ENCODE measurements around the gene DPH7. TPM values are rescaled to one million over a fixed set of nuclear protein-coding genes. Genes with fewer than 3 reads are reported as not detected.

DPH7 gene
- total RNA-seq, 1 donor from 2014 or later = 32.2 TPM

DNA sequence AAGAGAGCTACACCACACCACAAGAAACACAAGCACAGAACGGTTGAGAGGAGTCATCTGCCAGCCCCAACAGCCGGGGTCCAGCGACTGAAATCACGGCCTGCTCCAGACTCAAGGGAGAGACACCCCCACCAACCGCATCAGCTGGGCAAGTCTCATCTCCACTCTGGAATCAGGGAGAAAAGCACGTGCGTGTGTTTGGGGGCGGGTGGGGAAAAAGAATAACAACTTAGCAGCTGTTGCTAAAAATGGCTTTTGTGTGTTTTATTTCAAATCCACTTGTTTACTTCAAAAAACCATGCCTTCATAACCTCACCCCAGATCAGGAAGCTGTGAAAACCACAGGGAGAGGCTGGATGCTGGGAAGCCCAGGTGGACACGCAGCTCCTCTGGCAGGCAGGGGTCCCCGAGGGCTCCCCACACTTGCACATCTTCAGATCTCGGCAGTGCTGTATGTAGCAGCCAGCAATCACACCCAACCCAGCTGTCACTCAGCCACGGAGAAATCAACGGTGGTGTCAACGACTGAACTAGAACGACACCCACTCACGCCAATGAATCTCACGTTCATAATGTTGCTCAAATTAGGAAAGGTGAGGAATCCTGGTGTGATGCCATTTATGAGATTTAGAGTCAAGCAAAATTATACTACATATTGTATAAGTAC, 47.5 kb downstream of the DPH7 start:
- H3K36me3 Mint-ChIP-seq (ENCODE audit: low read depth, unreplicated experiment) = peaks cover 7% of the 10 kb centered on the region
- H3K9me3 Mint-ChIP-seq (ENCODE audit: unreplicated experiment) = no peaks in the 10 kb centered on the region
- H3K4me3 Mint-ChIP-seq (ENCODE audit: unreplicated experiment) = no peak overlapping the region
- TF ChIP-seq, protein P1, sequence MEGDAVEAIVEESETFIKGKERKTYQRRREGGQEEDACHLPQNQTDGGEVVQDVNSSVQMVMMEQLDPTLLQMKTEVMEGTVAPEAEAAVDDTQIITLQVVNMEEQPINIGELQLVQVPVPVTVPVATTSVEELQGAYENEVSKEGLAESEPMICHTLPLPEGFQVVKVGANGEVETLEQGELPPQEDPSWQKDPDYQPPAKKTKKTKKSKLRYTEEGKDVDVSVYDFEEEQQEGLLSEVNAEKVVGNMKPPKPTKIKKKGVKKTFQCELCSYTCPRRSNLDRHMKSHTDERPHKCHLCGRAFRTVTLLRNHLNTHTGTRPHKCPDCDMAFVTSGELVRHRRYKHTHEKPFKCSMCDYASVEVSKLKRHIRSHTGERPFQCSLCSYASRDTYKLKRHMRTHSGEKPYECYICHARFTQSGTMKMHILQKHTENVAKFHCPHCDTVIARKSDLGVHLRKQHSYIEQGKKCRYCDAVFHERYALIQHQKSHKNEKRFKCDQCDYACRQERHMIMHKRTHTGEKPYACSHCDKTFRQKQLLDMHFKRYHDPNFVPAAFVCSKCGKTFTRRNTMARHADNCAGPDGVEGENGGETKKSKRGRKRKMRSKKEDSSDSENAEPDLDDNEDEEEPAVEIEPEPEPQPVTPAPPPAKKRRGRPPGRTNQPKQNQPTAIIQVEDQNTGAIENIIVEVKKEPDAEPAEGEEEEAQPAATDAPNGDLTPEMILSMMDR (IDR thresholded peaks at IDR 0.05; ENCODE audit: unreplicated experiment) = no peak
- DNase-seq (ENCODE audit: low spot score) = no peak
- H3K27ac Mint-ChIP-seq (ENCODE audit: unreplicated experiment) = no peak overlapping the region
- H3K4me1 Mint-ChIP-seq (ENCODE audit: unreplicated experiment) = peaks cover 8% of the 10 kb centered on the region
- H3K27me3 Mint-ChIP-seq (ENCODE audit: unreplicated experiment) = peaks cover 4% of the 10 kb centered on the region

DNA sequence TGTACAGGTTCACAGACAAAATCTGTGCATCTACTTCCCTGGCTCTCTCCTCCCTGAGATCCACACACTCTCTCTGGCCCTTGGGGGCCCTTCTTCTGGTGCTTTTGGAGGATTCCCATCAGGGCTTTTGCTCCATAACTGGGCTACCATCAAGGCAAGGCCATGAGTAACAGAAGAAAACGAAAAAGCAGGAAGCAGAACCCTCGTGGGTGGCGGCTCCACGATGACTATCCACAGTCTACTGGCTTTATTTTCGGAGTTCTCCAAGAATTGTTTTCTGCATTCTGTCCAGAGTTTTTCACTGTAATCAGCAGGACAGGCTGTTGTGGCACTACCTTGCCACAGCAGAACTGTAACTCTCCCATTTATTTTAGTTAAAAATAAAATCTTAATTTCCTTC, 48.4 kb downstream of the DPH7 start:
- Mint-ChIP-seq H3K27ac (ENCODE audit: unreplicated experiment) (no peak overlapping the region), H3K27me3 (ENCODE audit: unreplicated experiment) (peaks cover 4% of the 10 kb centered on the region), H3K4me3 (ENCODE audit: unreplicated experiment) (no peak overlapping the region), H3K4me1 (ENCODE audit: unreplicated experiment) (peaks cover 5% of the 10 kb centered on the region), H3K9me3 (ENCODE audit: unreplicated experiment) (no peaks in the 10 kb centered on the region), H3K36me3 (ENCODE audit: low read depth, unreplicated experiment) (peaks cover 4% of the 10 kb centered on the region)
- TF ChIP-seq, protein P1 (IDR thresholded peaks at IDR 0.05; ENCODE audit: unreplicated experiment) = no peak
- DNase-seq (ENCODE audit: low spot score) = no peak

- no peak for DNase-seq (ENCODE audit: low spot score)
- Mint-ChIP-seq H3K9me3 (ENCODE audit: unreplicated experiment) (no peaks in the 10 kb centered on the region), H3K27me3 (ENCODE audit: unreplicated experiment) (peaks cover 2% of the 10 kb centered on the region), H3K4me1 (ENCODE audit: unreplicated experiment) (no peaks in the 10 kb centered on the region), H3K4me3 (ENCODE audit: unreplicated experiment) (no peak overlapping the region), H3K36me3 (ENCODE audit: low read depth, unreplicated experiment) (peaks cover 4% of the 10 kb centered on the region), H3K27ac (ENCODE audit: unreplicated experiment) (no peak overlapping the region)
- TF ChIP-seq, protein P1 (IDR thresholded peaks at IDR 0.05; ENCODE audit: unreplicated experiment) = no peak
Measured at GRCh38 chr9:137524981-137525317, 53.8 kb downstream of the DPH7 start.

DNA sequence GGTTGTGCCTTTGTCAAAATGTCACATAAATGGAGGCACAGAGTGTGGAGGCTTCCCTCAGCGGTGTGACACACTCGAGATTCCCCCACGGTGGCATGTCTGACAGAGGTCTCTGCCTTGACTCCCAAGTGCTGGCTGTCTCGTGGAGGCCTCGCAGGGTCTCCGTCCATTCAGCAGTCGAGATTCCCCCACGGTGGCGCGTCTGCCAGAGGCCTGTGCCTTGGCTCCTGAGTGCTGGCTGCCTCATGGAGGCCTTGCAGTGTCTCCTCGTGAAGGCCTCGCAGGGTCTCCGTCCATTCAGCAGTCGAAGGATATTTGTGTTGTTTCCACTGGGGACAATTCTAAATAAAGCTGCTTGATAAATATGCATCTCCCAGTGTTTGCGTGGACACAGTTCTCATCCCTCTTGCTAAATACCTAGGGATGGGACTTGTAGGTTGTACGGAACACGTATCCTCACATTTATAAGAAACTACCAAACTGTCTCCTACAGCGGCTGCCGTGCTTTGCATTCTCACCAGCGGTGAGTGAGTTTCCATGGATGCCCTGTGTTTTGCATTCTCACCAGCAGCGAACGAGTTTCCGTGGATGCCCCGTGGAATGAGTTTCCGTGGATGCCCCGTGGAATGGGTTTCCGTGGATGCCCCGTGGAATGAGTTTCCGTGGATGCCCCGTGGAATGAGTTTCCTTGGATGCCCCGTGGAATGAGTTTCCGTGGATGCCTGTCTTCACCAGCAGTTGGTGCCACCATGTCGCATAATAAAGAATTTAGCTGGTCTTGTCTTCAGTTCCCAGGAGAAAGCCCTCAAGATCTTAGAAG, 54.4 kb downstream of the DPH7 start:
- no peak overlapping the region for H3K4me3 Mint-ChIP-seq (ENCODE audit: unreplicated experiment)
- no peak overlapping the region for H3K27ac Mint-ChIP-seq (ENCODE audit: unreplicated experiment)
- TF ChIP-seq, protein P1 (IDR thresholded peaks at IDR 0.05; ENCODE audit: unreplicated experiment) = no peak
- no peak for DNase-seq (ENCODE audit: low spot score)
- H3K27me3 Mint-ChIP-seq (ENCODE audit: unreplicated experiment) = peaks cover 5% of the 10 kb centered on the region
- peaks cover 4% of the 10 kb centered on the region for H3K36me3 Mint-ChIP-seq (ENCODE audit: low read depth, unreplicated experiment)
- H3K4me1 Mint-ChIP-seq (ENCODE audit: unreplicated experiment) = no peaks in the 10 kb centered on the region
- no peaks in the 10 kb centered on the region for H3K9me3 Mint-ChIP-seq (ENCODE audit: unreplicated experiment)
